Dermis microvascular lymphatic vessel endothelial cell (primary cell): ENCODE measurements around the gene OR4A5. TPM values are rescaled to one million over a fixed set of nuclear protein-coding genes. Genes with fewer than 3 reads are reported as not detected.
"Not testable (repeated sequence)": the region's sequence is repeated elsewhere in the genome, so short reads cannot be mapped to it uniquely, and the experiment has no call there.

Experiments used
- DNase-seq, 2 donors: peaks; one replicate each; pipeline versions ENCODE4 v3.0.0 to v3.0.0-alpha.2; 2010; ENCODE audit warnings: low read depth in 2 of 2
- total RNA-seq: library from RNA; depleted of rRNA; stranded (reverse); fragments of >200 nt; gene quantifications from 2 replicates; pipeline ENCODE4 v1.2.1, GENCODE V29; 2014

Gene OR4A5, protein sequence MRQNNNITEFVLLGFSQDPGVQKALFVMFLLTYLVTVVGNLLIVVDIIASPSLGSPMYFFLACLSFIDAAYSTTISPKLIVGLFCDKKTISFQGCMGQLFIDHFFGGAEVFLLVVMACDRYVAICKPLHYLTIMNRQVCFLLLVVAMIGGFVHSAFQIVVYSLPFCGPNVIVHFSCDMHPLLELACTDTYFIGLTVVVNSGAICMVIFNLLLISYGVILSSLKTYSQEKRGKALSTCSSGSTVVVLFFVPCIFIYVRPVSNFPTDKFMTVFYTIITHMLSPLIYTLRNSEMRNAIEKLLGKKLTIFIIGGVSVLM
- not detected in 2 replicates for total RNA-seq

DNA sequence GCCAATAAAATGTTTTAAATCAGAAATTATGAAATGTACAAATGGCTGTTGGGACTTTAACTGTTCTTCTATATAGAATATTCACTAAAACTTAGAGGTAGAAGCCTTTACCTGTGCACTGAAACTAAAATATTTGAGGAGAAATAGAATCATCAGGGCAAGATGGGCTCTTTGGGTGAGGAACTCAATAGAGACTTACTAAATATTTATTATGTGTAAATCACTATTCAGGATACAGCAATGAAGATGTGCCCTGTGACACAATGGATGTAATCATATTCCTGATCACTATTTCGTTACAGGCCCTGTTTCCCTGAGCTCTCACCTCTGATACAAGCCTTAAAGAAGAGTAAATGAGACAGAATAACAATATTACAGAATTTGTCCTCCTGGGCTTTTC is at the start of gene OR4A5:
OR4A5 (plus strand) TSS at position 301 of the 400 bp plus-strand sequence; CDS start at position 354, 53 bp downstream.
- not testable (repeated sequence) for DNase-seq

GRCh38 chr11:54720094-54720493 is 13.5 kb downstream of the OR4A5 start:
- DNase-seq = not testable (repeated sequence)

Other genes with a start within 250 kb of the OR4A5 start
- not detected in 2 replicates for gene OR4C46, start 102.8 kb upstream of the OR4A5 start, total RNA-seq